ENCODE data around the gene CES2. TPM values are rescaled to one million over a fixed set of nuclear protein-coding genes. Genes with fewer than 3 reads are reported as not detected.
A peak's percentile ranks its signal among the peaks of the same experiment; 100 is the strongest.

The CES2 gene
- total RNA-seq, 6 experiments from 2014 or later = 35.1 to 42.3 (median 40.2) TPM

DNA sequence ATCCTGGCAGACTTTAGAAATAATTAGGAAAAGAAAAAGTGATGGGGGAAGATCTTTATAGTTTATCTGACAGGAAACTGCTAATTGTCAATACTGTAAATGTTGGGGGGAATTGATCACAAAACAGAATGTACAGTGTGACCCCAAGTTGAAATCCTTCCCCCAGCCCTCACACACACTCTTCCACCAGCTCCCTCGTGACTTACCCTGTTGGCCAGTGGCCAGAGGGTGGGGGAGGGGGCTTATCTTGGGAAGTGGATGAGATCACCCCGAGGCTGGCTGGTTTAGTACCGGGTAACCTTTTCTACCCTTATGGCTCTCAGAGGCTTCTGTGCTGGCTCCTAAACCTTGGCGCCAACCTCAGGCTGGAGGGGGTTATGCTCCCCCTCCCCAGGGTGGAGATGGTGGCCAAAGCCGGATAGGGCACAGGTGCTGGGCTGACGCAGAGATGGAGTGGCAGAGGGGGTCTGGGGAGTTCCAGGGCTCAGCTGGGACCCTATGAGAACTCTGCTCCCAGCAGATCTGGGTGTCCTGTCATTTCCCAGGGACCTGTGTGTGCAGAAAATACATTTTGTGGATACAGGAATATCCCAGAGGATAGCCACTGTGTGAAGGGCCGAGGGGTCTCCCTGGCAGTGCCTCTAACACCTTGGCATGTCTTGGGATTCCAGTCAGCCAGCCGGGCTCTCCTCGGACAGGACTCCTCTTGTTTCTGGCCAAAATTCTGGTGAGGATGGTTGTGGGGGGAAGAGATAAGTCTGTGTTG lies 35.2 kb upstream of the CES2 start:
- TF ChIP-seq, protein P1, sequence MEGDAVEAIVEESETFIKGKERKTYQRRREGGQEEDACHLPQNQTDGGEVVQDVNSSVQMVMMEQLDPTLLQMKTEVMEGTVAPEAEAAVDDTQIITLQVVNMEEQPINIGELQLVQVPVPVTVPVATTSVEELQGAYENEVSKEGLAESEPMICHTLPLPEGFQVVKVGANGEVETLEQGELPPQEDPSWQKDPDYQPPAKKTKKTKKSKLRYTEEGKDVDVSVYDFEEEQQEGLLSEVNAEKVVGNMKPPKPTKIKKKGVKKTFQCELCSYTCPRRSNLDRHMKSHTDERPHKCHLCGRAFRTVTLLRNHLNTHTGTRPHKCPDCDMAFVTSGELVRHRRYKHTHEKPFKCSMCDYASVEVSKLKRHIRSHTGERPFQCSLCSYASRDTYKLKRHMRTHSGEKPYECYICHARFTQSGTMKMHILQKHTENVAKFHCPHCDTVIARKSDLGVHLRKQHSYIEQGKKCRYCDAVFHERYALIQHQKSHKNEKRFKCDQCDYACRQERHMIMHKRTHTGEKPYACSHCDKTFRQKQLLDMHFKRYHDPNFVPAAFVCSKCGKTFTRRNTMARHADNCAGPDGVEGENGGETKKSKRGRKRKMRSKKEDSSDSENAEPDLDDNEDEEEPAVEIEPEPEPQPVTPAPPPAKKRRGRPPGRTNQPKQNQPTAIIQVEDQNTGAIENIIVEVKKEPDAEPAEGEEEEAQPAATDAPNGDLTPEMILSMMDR (IDR thresholded peaks at IDR 0.05) = no peak
- Mint-ChIP-seq H3K36me3 (ENCODE audit: low read depth) (no peaks in the 10 kb centered on the region), H3K9me3 (no peaks in the 10 kb centered on the region), H3K4me1 (ENCODE audit: low read depth) (peaks cover 56% of the 10 kb centered on the region), H3K27ac (peak overlapping the region; percentile 72), H3K4me3 (peak overlapping the region; percentile 40), H3K27me3 (ENCODE audit: insufficient read depth) (peaks cover 4% of the 10 kb centered on the region)
- DNase-seq = peak; percentile 60

- peaks cover 5% of the 10 kb centered on the region for H3K27me3 Mint-ChIP-seq (ENCODE audit: insufficient read depth)
- peak overlapping the region; percentile 40; the same call in 1 of the 2 replicates for H3K27ac Mint-ChIP-seq
- no peaks in the 10 kb centered on the region for H3K36me3 Mint-ChIP-seq (ENCODE audit: low read depth)
- TF ChIP-seq, protein P1 (IDR thresholded peaks at IDR 0.05) = no peak
- DNase-seq = no peak
- H3K4me3 Mint-ChIP-seq = peak overlapping the region; percentile 13; the same call in 1 of the 2 replicates
- H3K9me3 Mint-ChIP-seq = no peaks in the 10 kb centered on the region
- peaks cover 54% of the 10 kb centered on the region for H3K4me1 Mint-ChIP-seq (ENCODE audit: low read depth)
These were observed 34.4 kb upstream of the CES2 start for GRCh38 chr16:66900721-66901441.

DNA sequence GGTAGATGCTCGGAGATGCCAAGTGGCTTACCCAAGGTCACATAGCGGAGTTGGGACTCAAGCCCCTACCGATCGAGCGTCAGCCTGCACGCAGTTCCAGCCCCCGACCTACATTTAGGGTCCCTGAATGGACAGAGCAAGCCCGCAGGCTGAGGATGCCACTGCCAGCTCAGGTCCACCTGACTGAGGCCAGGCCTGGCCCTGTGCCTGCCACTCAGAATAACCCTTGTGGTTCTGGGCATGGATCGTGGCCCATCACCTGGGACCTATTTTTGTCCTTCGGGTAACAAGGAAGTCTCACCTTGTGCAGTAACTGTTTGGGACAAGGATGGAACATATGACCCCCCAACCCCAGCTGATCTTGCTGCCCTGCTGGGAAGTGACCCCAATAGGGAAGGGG lies 33.7 kb upstream of the CES2 start:
- TF ChIP-seq, protein P1 (IDR thresholded peaks at IDR 0.05) = no peak
- peaks cover 9% of the 10 kb centered on the region for H3K27me3 Mint-ChIP-seq (ENCODE audit: insufficient read depth)
- no peak for DNase-seq
- no peak overlapping the region for H3K27ac Mint-ChIP-seq
- H3K4me3 Mint-ChIP-seq = no peak overlapping the region
- no peaks in the 10 kb centered on the region for H3K9me3 Mint-ChIP-seq
- peaks cover 46% of the 10 kb centered on the region for H3K4me1 Mint-ChIP-seq (ENCODE audit: low read depth)
- no peaks in the 10 kb centered on the region for H3K36me3 Mint-ChIP-seq (ENCODE audit: low read depth)

DNA sequence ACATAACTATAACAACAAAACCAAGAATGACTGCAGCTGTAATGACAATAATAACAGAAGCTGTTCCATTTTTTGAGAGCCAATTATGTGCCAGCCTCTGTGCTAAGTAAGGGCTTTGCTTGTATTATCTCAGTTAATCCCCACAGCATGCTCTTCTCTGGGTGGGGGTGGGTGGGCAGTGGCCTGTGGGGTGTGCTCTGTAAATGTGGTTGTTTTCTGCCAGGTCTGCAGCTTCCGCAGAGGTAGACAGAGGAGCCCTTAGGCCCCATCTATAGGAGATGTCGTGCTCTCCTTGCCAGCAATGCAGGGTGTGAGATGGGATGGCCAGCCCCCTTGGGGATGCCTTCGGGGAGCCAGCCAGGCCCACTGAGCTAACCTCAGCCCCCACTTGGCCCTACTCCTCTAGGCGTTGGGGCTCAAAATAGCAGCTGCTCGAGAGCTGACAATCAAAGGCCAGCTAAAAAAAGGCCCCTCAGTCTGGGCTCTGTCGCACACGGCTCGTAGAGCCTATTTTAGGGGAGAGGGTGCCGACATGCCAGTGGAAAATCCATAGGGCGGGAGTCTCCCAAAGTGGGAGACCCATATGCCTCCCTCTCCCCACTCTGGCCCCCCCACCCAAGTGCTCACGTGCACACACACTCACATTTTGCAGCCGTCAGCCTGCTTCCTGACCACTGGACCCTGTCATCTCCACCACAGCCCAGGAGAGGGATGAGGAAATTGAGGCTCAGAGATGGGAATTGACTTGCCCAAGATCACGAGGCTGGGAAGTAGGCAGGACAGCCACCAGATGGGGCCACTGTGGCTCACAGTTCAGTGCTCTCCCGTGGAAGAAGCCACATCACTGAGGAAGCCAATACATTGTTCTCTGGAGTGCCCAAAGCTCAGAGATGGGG lies 32.4 kb upstream of the CES2 start:
- no peaks in the 10 kb centered on the region for H3K9me3 Mint-ChIP-seq
- H3K27ac Mint-ChIP-seq = no peak overlapping the region
- no peak overlapping the region for H3K4me3 Mint-ChIP-seq
- TF ChIP-seq, protein P1 (IDR thresholded peaks at IDR 0.05) = no peak
- no peaks in the 10 kb centered on the region for H3K36me3 Mint-ChIP-seq (ENCODE audit: low read depth)
- H3K4me1 Mint-ChIP-seq (ENCODE audit: low read depth) = peaks cover 42% of the 10 kb centered on the region
- H3K27me3 Mint-ChIP-seq (ENCODE audit: insufficient read depth) = peaks cover 14% of the 10 kb centered on the region
- no peak for DNase-seq

All from HFFc6 (cell line).